Stimulated activated memory B cell treated with anti-CD40 and anti-IgM and Interleukin-4, amounts not matched to agents 10 μg/mL and 1 μg/mL and 100 μg/mL, for 72 hours (primary cell): ENCODE results near the gene G6PC2.

Experiments used
- ATAC-seq: fragments of 150-1000 bp; cut with Tn5 transposase; 2 replicates; pipeline ENCODE4 v1.10.0; 2021
- H3K27ac Mint-ChIP-seq: one replicate; pipeline ENCODE4 v1.8.0; 2022; ENCODE audit warnings: mild to moderate bottlenecking, mixed read lengths
- H3K27me3 Mint-ChIP-seq: one replicate; pipeline ENCODE4 v1.8.0; 2022; ENCODE audit warnings: mixed read lengths
- H3K36me3 Mint-ChIP-seq: one replicate; pipeline ENCODE4 v1.8.0; 2022; ENCODE audit warnings: mixed read lengths
- H3K4me1 Mint-ChIP-seq: one replicate; pipeline ENCODE4 v1.8.0; 2022; ENCODE audit warnings: mixed read lengths
- H3K4me3 Mint-ChIP-seq: one replicate; pipeline ENCODE4 v1.8.0; 2022; ENCODE audit warnings: mild to moderate bottlenecking, moderate library complexity, mixed read lengths
- H3K9me3 Mint-ChIP-seq: one replicate; pipeline ENCODE4 v1.8.0; 2022; ENCODE audit warnings: mixed read lengths

The G6PC2 gene

GRCh38 chr2:168894101-168894500, 7.0 kb upstream of the G6PC2 start:
- no peak for ATAC-seq
- H3K27me3 Mint-ChIP-seq, result no peaks in the 10 kb centered on the region
- H3K27ac Mint-ChIP-seq, result no peak overlapping the region
- no peak overlapping the region for H3K4me3 Mint-ChIP-seq
- H3K36me3 Mint-ChIP-seq, result no peaks in the 10 kb centered on the region
- H3K9me3 Mint-ChIP-seq, result no peaks in the 10 kb centered on the region
- H3K4me1 Mint-ChIP-seq, result peaks cover 9% of the 10 kb centered on the region

GRCh38 chr2:168894720-168895119, 6.4 kb upstream of the G6PC2 start:
- no peak overlapping the region for H3K4me3 Mint-ChIP-seq

GRCh38 chr2:168895771-168896170, 5.3 kb upstream of the G6PC2 start:
- no peak for ATAC-seq
- no peak overlapping the region for H3K27ac Mint-ChIP-seq
- H3K36me3 Mint-ChIP-seq, result no peaks in the 10 kb centered on the region
- no peak overlapping the region for H3K4me3 Mint-ChIP-seq
- H3K4me1 Mint-ChIP-seq, result no peaks in the 10 kb centered on the region
- no peaks in the 10 kb centered on the region for H3K27me3 Mint-ChIP-seq
- no peaks in the 10 kb centered on the region for H3K9me3 Mint-ChIP-seq

More at GRCh38 chr2:168894720-168895119, 6.4 kb upstream of the G6PC2 start:
- Mint-ChIP-seq H3K27me3 (no peaks in the 10 kb centered on the region), H3K36me3 (no peaks in the 10 kb centered on the region), H3K27ac (no peak overlapping the region), H3K4me1 (peaks cover 9% of the 10 kb centered on the region), H3K9me3 (no peaks in the 10 kb centered on the region)
- no peak for ATAC-seq

GRCh38 chr2:168896783-168897182, 4.3 kb upstream of the G6PC2 start:
- Mint-ChIP-seq H3K9me3 (no peaks in the 10 kb centered on the region), H3K4me1 (no peaks in the 10 kb centered on the region), H3K36me3 (no peaks in the 10 kb centered on the region), H3K4me3 (no peak overlapping the region), H3K27me3 (no peaks in the 10 kb centered on the region), H3K27ac (no peak overlapping the region)
- ATAC-seq, result no peak

GRCh38 chr2:168897449-168897848, 3.6 kb upstream of the G6PC2 start:
- Mint-ChIP-seq H3K4me3 (no peak overlapping the region), H3K36me3 (no peaks in the 10 kb centered on the region), H3K4me1 (no peaks in the 10 kb centered on the region), H3K27ac (no peak overlapping the region), H3K9me3 (no peaks in the 10 kb centered on the region), H3K27me3 (no peaks in the 10 kb centered on the region)
- no peak for ATAC-seq

GRCh38 chr2:168903888-168904287, 2.8 kb downstream of the G6PC2 start:
- H3K36me3 Mint-ChIP-seq, result no peaks in the 10 kb centered on the region
- no peaks in the 10 kb centered on the region for H3K4me1 Mint-ChIP-seq
- H3K4me3 Mint-ChIP-seq, result no peak overlapping the region
- no peaks in the 10 kb centered on the region for H3K9me3 Mint-ChIP-seq
- H3K27me3 Mint-ChIP-seq, result peaks cover 9% of the 10 kb centered on the region
- ATAC-seq, result no peak
- H3K27ac Mint-ChIP-seq, result no peak overlapping the region

- no peaks in the 10 kb centered on the region for H3K9me3 Mint-ChIP-seq
- peaks cover 9% of the 10 kb centered on the region for H3K27me3 Mint-ChIP-seq
- H3K4me1 Mint-ChIP-seq, result no peaks in the 10 kb centered on the region
- H3K36me3 Mint-ChIP-seq, result no peaks in the 10 kb centered on the region
- ATAC-seq, result no peak
- H3K27ac Mint-ChIP-seq, result no peak overlapping the region
- no peak overlapping the region for H3K4me3 Mint-ChIP-seq
Observed at GRCh38 chr2:168904358-168904757, 3.3 kb downstream of the G6PC2 start.

GRCh38 chr2:168907940-168908662, 7.0 kb downstream of the G6PC2 start:
- H3K4me1 Mint-ChIP-seq, result peaks cover 5% of the 10 kb centered on the region
- ATAC-seq, result no peak

GRCh38 chr2:168910330-168910729, 9.2 kb downstream of the G6PC2 start:
- Mint-ChIP-seq H3K4me3 (no peak overlapping the region), H3K9me3 (no peaks in the 10 kb centered on the region), H3K27me3 (peaks cover 33% of the 10 kb centered on the region), H3K36me3 (no peaks in the 10 kb centered on the region), H3K4me1 (peaks cover 5% of the 10 kb centered on the region), H3K27ac (no peak overlapping the region)
- no peak for ATAC-seq

More at GRCh38 chr2:168907940-168908662, 7.0 kb downstream of the G6PC2 start:
- no peak overlapping the region for H3K27ac Mint-ChIP-seq
- peaks cover 24% of the 10 kb centered on the region for H3K27me3 Mint-ChIP-seq
- H3K36me3 Mint-ChIP-seq, result no peaks in the 10 kb centered on the region
- H3K9me3 Mint-ChIP-seq, result no peaks in the 10 kb centered on the region
- no peak overlapping the region for H3K4me3 Mint-ChIP-seq

- H3K36me3 Mint-ChIP-seq, result no peaks in the 10 kb centered on the region
- H3K27ac Mint-ChIP-seq, result no peak overlapping the region
- H3K27me3 Mint-ChIP-seq, result peaks cover 25% of the 10 kb centered on the region
- ATAC-seq, result no peak
- H3K9me3 Mint-ChIP-seq, result no peaks in the 10 kb centered on the region
- H3K4me3 Mint-ChIP-seq, result no peak overlapping the region
- H3K4me1 Mint-ChIP-seq, result peaks cover 5% of the 10 kb centered on the region
Observed at GRCh38 chr2:168912466-168912865, 11.4 kb downstream of the G6PC2 start.

- no peak overlapping the region for H3K4me3 Mint-ChIP-seq
- H3K27ac Mint-ChIP-seq, result no peak overlapping the region
- no peaks in the 10 kb centered on the region for H3K36me3 Mint-ChIP-seq
- H3K4me1 Mint-ChIP-seq, result peaks cover 5% of the 10 kb centered on the region
- no peak for ATAC-seq
- peaks cover 25% of the 10 kb centered on the region for H3K27me3 Mint-ChIP-seq
- H3K9me3 Mint-ChIP-seq, result no peaks in the 10 kb centered on the region
Observed at GRCh38 chr2:168912901-168913369, 11.8 kb downstream of the G6PC2 start.

GRCh38 chr2:168913495-168913894, 12.4 kb downstream of the G6PC2 start:
- Mint-ChIP-seq H3K27ac (no peak overlapping the region), H3K9me3 (no peaks in the 10 kb centered on the region), H3K36me3 (no peaks in the 10 kb centered on the region), H3K27me3 (peaks cover 25% of the 10 kb centered on the region), H3K4me1 (peaks cover 5% of the 10 kb centered on the region), H3K4me3 (no peak overlapping the region)
- no peak for ATAC-seq

- ATAC-seq, result no peak
- peaks cover 33% of the 10 kb centered on the region for H3K27me3 Mint-ChIP-seq
- no peak overlapping the region for H3K4me3 Mint-ChIP-seq
- peaks cover 5% of the 10 kb centered on the region for H3K4me1 Mint-ChIP-seq
- H3K36me3 Mint-ChIP-seq, result no peaks in the 10 kb centered on the region
- no peaks in the 10 kb centered on the region for H3K9me3 Mint-ChIP-seq
- no peak overlapping the region for H3K27ac Mint-ChIP-seq
Observed at GRCh38 chr2:168915441-168916330, 14.6 kb downstream of the G6PC2 start.

GRCh38 chr2:168916331-168916675, 15.2 kb downstream of the G6PC2 start:
- H3K27ac Mint-ChIP-seq, result no peak overlapping the region
- no peak for ATAC-seq
- H3K4me3 Mint-ChIP-seq, result no peak overlapping the region
- H3K36me3 Mint-ChIP-seq, result no peaks in the 10 kb centered on the region
- peaks cover 39% of the 10 kb centered on the region for H3K27me3 Mint-ChIP-seq
- H3K4me1 Mint-ChIP-seq, result peaks cover 5% of the 10 kb centered on the region
- H3K9me3 Mint-ChIP-seq, result no peaks in the 10 kb centered on the region

GRCh38 chr2:168920504-168921157, 19.5 kb downstream of the G6PC2 start:
- Mint-ChIP-seq H3K4me3 (no peak overlapping the region), H3K9me3 (no peaks in the 10 kb centered on the region)

More at GRCh38 chr2:168920504-168921157, 19.5 kb downstream of the G6PC2 start:
- Mint-ChIP-seq H3K36me3 (no peaks in the 10 kb centered on the region), H3K27me3 (peaks cover 31% of the 10 kb centered on the region), H3K27ac (no peak overlapping the region), H3K4me1 (no peaks in the 10 kb centered on the region)
- no peak for ATAC-seq
